ENCODE results near the gene SEC14L5. TPM values are rescaled to one million over a fixed set of nuclear protein-coding genes. Genes with fewer than 3 reads are reported as not detected.

SEC14L5 gene
- total and polyA plus RNA-seq, 2 donors (not counting 3 experiments of a cell fraction or from before 2014, with no cell fraction given) = not detected

DNA sequence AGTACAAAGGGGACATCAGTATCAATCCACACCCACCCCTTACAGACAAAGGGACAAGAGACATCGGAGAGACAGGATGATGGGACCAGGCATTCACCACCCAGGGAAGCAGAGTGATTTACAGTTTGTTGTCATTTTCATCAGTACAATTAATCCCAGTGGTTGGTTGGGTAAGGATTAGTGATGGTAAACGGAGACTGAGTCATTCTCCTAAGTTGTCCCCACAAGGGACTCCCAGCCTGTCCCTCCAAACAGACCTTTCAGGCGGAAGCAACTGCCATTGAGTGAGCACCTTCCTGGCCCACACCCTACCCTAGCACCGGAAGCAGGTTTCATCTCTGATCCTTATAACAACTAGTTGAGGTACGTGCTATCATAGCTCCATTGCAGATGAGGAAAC lies 32.3 kb upstream of the SEC14L5 start:
- peaks cover 2% of the 10 kb centered on the region for H3K9me3 ChIP-seq (replicated peaks; ENCODE audit: control insufficient read depth, insufficient read depth, low read length)
- TF ChIP-seq, protein P1, sequence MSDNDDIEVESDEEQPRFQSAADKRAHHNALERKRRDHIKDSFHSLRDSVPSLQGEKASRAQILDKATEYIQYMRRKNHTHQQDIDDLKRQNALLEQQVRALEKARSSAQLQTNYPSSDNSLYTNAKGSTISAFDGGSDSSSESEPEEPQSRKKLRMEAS (IDR thresholded peaks at IDR 0.05; ENCODE audit: insufficient read depth, insufficient read length) = no peak
- TF ChIP-seq EZH2 (IDR thresholded peaks at IDR 0.05; ENCODE audit: borderline replicate concordance, low read depth, low read length, severe bottlenecking) (no peak), POLR2A (IDR thresholded peaks at IDR 0.05; ENCODE audit: low read depth, low read length) (no peak), FOS (IDR thresholded peaks at IDR 0.05; ENCODE audit: borderline replicate concordance, insufficient read depth, low read length) (no peak), POLR2AphosphoS5 (IDR thresholded peaks at IDR 0.05; ENCODE audit: insufficient read depth, low read depth, low read length) (no peak), GATA2 (IDR thresholded peaks at IDR 0.05; ENCODE audit: insufficient read depth, insufficient read length, low read depth, low read length) (no peak), JUN (IDR thresholded peaks at IDR 0.05; ENCODE audit: borderline replicate concordance, insufficient read depth, insufficient read length, low read depth) (no peak), MYC (IDR thresholded peaks at IDR 0.05; ENCODE audit: low read depth, low read length) (no peak)
- no peak overlapping the region for H3K9ac ChIP-seq (replicated peaks; ENCODE audit: extremely low read depth, insufficient read depth, low read length)
- no peaks in the 10 kb centered on the region for H3K79me2 ChIP-seq (ENCODE audit: control insufficient read depth, insufficient read depth, low read length)
- no peaks in the 10 kb centered on the region for H3K27me3 ChIP-seq (ENCODE audit: control insufficient read depth in 2 of 2, insufficient read depth in 2 of 2, low read length in 2 of 2)
- BruUV-seq (replicated peaks) = no TSS peak
- intact Hi-C loops (cut with micrococcal nuclease) (no loop called here), dilution Hi-C loops (cut with MboI; ENCODE audit: extremely low pct_ligation_motif_present, low sequenced_read_pairs) (no loop called here)
- H3K4me2 ChIP-seq (ENCODE audit: insufficient read depth, low read length) = no peak overlapping the region
- no peak for DNase-seq (ENCODE audit: low read depth, low spot score)
- no peak for FAIRE-seq
- no peaks in the 10 kb centered on the region for H3K4me1 ChIP-seq (ENCODE audit: control insufficient read depth, extremely low read depth, insufficient read depth, low read length)
- CTCF ChIA-PET = no interaction called here
- no peak overlapping the region for H2AFZ ChIP-seq (ENCODE audit: low read depth, low read length)
- no peak overlapping the region for H3K27ac ChIP-seq (ENCODE audit: insufficient read depth, low read depth, low read length)
- H4K20me1 ChIP-seq (replicated peaks; ENCODE audit: control insufficient read depth, extremely low read depth, insufficient read depth, low read length) = no peaks in the 10 kb centered on the region
- POLR2A ChIA-PET = no interaction called here
- no peaks in the 10 kb centered on the region for H3K9me1 ChIP-seq (replicated peaks; ENCODE audit: control insufficient read depth, extremely low read depth, insufficient read depth, low read length)
- H3K4me3 ChIP-seq (replicated peaks in 1 of 3; ENCODE audit: insufficient read depth in 1 of 3, low read depth in 1 of 3, low read length in 3 of 3) = no peak overlapping the region
- no peaks in the 10 kb centered on the region for H3K36me3 ChIP-seq (ENCODE audit: control insufficient read depth in 2 of 2, extremely low read depth in 1 of 2, insufficient read depth in 2 of 2, low read length in 2 of 2)

DNA sequence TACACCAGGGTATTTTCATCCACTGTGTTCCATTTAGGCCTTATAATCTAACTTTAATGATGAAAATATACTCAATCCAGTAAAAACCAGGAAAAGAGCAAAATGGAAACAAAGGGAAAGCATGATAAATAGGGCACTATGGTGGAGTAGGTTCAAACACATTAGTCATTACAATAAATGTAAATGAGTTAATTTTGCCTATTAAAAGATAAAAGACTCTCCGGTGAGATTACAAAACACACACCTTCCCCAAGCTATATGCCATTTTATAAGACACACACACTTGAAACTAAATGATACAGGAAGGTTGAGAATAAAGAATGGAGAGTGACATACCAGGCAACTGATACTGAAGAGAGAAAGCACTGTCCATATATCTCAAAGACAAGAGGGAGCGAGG lies 31.2 kb upstream of the SEC14L5 start:
- Histone ChIP-seq H3K4me3 (replicated peaks in 1 of 3; ENCODE audit: insufficient read depth in 1 of 3, low read depth in 1 of 3, low read length in 3 of 3) (no peak overlapping the region), H3K27ac (ENCODE audit: insufficient read depth, low read depth, low read length) (no peak overlapping the region), H3K9ac (replicated peaks; ENCODE audit: extremely low read depth, insufficient read depth, low read length) (no peak overlapping the region), H2AFZ (ENCODE audit: low read depth, low read length) (no peak overlapping the region), H3K9me3 (replicated peaks; ENCODE audit: control insufficient read depth, insufficient read depth, low read length) (peaks cover 2% of the 10 kb centered on the region), H3K27me3 (ENCODE audit: control insufficient read depth in 2 of 2, insufficient read depth in 2 of 2, low read length in 2 of 2) (no peaks in the 10 kb centered on the region), H3K79me2 (ENCODE audit: control insufficient read depth, insufficient read depth, low read length) (no peaks in the 10 kb centered on the region), H3K4me2 (ENCODE audit: insufficient read depth, low read length) (no peak overlapping the region), H4K20me1 (replicated peaks; ENCODE audit: control insufficient read depth, extremely low read depth, insufficient read depth, low read length) (no peaks in the 10 kb centered on the region), H3K4me1 (ENCODE audit: control insufficient read depth, extremely low read depth, insufficient read depth, low read length) (no peaks in the 10 kb centered on the region), H3K36me3 (ENCODE audit: control insufficient read depth in 2 of 2, extremely low read depth in 1 of 2, insufficient read depth in 2 of 2, low read length in 2 of 2) (no peaks in the 10 kb centered on the region), H3K9me1 (replicated peaks; ENCODE audit: control insufficient read depth, extremely low read depth, insufficient read depth, low read length) (no peaks in the 10 kb centered on the region)
- TF ChIP-seq EZH2 (IDR thresholded peaks at IDR 0.05; ENCODE audit: borderline replicate concordance, low read depth, low read length, severe bottlenecking) = no peak
- TF ChIP-seq, protein P1 (IDR thresholded peaks at IDR 0.05; ENCODE audit: insufficient read depth, insufficient read length) = no peak
- TF ChIP-seq MYC (IDR thresholded peaks at IDR 0.05; ENCODE audit: low read depth, low read length) = no peak
- no peak for TF ChIP-seq JUN (IDR thresholded peaks at IDR 0.05; ENCODE audit: borderline replicate concordance, insufficient read depth, insufficient read length, low read depth)
- TF ChIP-seq GATA2 (IDR thresholded peaks at IDR 0.05; ENCODE audit: insufficient read depth, insufficient read length, low read depth, low read length) = no peak
- no peak for TF ChIP-seq FOS (IDR thresholded peaks at IDR 0.05; ENCODE audit: borderline replicate concordance, insufficient read depth, low read length)
- TF ChIP-seq, protein P2, sequence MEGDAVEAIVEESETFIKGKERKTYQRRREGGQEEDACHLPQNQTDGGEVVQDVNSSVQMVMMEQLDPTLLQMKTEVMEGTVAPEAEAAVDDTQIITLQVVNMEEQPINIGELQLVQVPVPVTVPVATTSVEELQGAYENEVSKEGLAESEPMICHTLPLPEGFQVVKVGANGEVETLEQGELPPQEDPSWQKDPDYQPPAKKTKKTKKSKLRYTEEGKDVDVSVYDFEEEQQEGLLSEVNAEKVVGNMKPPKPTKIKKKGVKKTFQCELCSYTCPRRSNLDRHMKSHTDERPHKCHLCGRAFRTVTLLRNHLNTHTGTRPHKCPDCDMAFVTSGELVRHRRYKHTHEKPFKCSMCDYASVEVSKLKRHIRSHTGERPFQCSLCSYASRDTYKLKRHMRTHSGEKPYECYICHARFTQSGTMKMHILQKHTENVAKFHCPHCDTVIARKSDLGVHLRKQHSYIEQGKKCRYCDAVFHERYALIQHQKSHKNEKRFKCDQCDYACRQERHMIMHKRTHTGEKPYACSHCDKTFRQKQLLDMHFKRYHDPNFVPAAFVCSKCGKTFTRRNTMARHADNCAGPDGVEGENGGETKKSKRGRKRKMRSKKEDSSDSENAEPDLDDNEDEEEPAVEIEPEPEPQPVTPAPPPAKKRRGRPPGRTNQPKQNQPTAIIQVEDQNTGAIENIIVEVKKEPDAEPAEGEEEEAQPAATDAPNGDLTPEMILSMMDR (IDR thresholded peaks at IDR 0.05; ENCODE audit: extremely low read depth in 1 of 2, insufficient read depth in 1 of 2, low read depth in 1 of 2, low read length in 2 of 2) = no peak
- TF ChIP-seq POLR2A (IDR thresholded peaks at IDR 0.05; ENCODE audit: low read depth, low read length) = no peak
- TF ChIP-seq POLR2AphosphoS5 (IDR thresholded peaks at IDR 0.05; ENCODE audit: insufficient read depth, low read depth, low read length) = no peak
- ChIA-PET POLR2A (no interaction called here), CTCF (no interaction called here)
- DNase-seq (ENCODE audit: low read depth, low spot score) (no peak), FAIRE-seq (no peak)
- dilution Hi-C loops (cut with MboI; ENCODE audit: extremely low pct_ligation_motif_present, low sequenced_read_pairs) (no loop called here), intact Hi-C loops (cut with micrococcal nuclease) (no loop called here)
- no TSS peak for BruUV-seq (replicated peaks)

Measured in endothelial cell of umbilical vein (primary cell).